ENCODE data around the gene ZNF91.
"Not testable (repeated sequence)": the region's sequence is repeated elsewhere in the genome, so short reads cannot be mapped to it uniquely, and the experiment has no call there.

Gene ZNF91

DNA sequence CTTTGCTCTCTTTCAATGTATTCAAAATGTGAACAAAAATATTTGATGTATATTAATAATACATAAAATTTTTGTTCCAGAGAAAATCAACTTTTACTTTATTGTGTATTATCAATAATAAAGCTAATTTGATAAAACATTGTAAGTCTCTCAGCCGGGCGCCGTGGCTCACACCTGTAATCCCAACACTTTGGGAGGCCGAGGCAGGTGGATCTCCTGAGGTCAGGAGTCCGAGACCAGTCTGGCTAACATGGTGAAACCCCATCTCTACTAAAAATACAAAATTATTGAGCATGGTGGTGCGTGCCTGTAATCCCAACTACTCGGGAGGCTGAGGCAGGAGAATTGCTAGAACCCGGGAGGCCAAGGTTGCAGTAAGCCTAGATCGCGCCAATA, 449 bp upstream of the ZNF91 start:
- DNase-seq (ENCODE audit: low read depth), result not testable (repeated sequence)

DNA sequence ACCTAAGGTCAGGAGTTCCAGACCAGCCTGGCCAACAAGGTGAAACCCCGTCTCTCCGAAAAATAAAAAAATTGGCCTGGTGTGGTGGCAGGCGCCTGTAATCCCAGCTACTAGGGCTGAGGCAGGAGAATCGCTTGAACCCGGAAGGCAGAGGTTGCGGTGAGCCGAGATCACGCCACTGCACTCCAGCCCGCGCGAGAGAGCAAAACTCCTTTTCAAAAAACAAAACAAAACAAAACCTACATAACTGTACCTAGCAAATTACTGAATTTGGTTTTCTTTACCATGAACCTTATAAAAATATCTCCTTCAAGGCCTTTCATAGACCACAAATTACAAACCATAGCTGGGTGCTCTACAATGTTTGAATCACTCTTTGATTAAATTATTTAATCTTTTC, 760 bp downstream of the ZNF91 start:
- no peak for DNase-seq (ENCODE audit: low read depth)

DNA sequence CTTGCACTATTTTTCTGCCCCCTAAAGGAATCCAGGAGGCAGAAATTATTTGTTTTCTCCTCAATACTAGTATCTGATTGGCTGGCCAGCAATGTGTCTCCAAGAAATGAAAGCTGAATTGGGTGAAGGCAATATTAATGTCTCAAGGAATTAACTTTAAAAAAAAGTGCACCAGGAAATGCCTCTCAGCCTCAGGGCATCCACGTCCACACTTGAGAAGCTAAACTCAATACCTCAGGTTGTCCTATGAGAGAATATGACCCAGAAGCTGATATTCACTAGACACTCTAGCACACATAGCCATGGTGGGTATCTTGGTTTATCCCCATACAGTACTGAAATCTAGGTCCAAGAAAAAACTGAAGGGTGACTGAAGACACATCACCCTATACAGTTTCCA, 2.1 kb downstream of the ZNF91 start:
- DNase-seq (ENCODE audit: low read depth), result no peak

DNA sequence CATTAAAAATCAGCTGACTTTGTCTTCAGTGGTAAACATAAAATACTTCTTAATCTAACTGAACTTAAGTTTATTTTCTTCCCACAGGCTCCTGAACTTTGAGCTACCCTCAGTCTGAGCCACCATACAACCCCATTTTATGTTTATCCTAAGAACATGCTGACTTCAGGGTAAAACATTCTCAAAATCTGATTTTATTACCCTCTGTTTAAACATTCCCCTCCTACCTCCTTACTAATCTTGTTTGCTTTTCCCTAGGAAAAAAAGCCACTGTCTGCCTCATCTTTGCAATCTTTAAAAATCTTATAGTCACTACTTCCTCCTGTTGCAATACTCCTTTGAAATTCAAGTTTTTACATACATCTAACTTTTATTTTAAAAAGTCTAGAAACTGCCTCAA, 4.0 kb downstream of the ZNF91 start:
- no peak for DNase-seq (ENCODE audit: low read depth)

DNA sequence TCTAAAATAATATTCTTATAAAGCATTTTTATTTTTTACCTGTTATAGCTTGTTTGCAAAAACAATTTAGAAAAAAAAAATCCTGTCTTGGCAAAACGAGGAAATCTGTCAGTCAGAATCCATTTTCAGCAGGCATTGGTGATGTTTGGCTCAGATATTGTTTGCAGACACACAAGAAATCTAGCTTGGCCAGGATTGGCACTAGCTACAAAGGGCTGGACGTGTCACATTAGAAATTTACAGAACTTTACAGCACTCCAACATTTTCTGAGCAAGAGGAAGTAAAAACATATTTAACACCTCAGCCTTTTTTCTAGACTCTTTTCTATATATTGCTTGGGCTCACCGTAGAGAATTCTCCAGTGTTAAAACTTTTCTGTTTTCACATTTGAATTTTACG, 9.9 kb downstream of the ZNF91 start:
- DNase-seq (ENCODE audit: low read depth), result no peak

DNA sequence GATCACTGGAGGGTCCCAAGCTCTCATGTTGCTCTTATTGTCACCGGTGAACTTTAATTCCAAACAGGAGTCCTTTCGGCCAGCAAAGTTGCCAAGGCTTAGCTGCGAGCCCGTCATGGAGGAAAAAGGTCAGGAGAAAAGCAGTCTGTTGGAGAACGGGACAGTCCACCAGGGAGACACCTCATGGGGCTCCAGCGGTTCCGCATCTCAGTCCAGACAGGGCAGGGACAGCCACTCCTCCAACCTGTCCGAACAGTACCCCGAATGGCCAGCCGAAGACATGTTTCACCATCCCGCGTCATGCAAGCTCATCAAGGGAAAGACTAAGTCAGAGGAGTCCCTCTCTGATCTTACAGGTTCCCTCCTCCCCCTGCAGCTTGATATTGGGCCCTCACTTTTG, 10.4 kb downstream of the ZNF91 start:
- no peak for DNase-seq (ENCODE audit: low read depth)

DNA sequence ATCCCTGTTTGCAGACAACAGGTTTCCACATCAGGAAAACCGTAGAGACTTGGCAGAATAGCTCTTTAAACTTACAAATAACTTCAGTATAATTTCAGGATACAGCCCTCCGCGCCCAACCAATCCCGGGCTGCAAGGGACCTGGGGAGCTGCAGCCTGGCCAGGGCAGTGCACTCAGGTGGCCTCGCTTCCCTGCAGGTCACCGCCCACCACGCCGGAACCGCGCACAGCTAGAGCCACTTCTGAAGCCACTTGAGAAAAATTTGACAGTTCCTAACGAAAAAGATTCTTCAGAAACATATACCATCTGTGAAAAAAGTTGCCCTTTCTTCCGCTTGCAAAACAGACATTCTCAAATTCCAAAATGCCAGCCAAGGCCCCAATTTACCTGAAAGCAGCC, 11.1 kb downstream of the ZNF91 start:
- DNase-seq (ENCODE audit: low read depth), result no peak

DNA sequence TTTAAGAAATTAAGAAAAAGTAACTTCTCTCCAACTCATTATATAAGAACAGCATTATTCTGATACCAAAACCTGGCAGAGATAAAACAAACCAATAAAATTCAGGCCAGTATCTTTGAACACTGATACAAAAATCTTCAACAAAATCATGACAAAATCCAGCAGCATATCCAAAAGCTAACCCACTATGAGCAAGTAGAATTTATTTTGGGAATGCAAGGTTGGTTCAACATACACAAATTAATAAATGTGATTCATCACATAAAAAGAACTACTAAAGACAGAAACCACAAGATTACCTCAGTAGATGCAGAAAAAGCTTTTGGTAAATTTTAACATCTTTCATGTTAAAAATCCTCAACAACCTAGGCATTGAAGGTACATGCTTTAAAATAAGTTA, 12.3 kb downstream of the ZNF91 start:
- no peak for DNase-seq (ENCODE audit: low read depth)

DNA sequence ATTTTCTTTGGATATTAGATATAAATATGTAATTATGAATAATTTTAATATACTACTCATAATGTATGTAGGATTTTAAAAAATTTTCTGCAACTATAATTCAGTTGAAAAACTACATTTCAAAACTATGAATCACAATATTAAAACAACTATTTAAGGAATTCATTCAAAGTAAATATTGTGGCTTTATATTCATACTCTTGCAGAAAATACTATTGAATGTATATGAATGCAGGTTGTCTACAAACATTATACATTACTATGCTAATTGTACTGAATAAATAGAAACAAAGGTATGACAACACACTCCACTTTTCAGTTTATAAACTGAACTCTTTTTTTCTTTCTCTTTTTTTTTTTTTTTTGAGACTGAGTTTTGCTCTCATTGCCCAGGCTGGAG, 14.2 kb downstream of the ZNF91 start:
- no peak for DNase-seq (ENCODE audit: low read depth)

DNA sequence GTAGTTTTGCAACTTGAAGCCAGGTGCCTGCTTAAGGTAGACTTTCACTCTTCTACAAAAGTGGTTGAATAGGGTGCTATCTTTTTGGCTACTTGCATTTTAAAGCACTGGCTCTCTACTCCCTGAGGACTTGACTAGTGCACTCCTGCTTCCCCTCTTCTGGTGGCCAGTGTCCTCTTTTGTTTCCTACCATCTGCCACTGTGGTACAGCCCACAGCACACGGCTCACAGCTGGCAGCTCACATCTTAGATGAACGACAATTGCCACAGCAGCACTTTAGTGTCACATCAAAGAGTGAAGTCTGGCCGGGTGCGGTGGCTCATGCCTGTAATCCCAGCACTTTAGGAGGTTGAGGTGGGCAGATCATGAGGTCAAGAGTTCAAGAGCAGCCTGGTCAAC, 15.6 kb downstream of the ZNF91 start:
- not testable (repeated sequence) for DNase-seq (ENCODE audit: low read depth)

DNA sequence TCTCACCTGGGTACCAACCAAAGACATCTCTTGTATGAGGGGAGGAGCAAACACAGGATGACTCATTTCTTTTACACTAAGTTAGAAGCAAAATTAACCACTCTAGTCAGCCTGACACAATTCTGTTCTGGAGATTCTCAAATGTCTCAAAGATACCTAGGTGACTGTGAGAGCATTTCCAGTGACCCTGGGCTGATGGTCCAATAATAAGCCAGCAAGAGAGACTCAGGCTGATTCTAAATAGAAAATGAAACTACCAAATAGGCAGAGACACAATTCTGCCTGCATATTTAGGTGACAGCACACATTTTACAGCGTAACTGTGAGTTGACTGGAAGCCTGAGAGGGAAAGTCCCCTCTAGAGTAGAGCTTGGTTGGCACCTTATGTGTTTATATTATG, 16.3 kb downstream of the ZNF91 start:
- no peak for DNase-seq (ENCODE audit: low read depth)

DNA sequence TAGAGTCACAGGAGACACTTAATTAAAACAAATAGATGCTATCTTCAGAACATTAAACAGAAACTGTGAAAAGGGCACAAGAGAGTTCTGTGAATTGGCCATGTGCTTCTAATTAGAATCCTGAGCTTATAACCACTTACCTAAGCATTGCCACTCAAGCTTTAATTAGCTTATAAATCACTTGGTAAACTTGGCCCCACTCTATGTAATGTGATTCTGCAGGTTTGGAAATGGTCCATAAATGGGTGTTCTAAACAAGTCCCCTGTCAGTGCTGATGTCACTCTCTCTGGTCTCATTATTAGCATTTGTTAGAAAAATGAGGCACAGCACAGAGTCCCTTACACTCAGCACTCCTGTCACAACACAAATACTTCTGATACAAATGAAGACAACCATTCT, 18.0 kb downstream of the ZNF91 start:
- DNase-seq (ENCODE audit: low read depth), result no peak

DNA sequence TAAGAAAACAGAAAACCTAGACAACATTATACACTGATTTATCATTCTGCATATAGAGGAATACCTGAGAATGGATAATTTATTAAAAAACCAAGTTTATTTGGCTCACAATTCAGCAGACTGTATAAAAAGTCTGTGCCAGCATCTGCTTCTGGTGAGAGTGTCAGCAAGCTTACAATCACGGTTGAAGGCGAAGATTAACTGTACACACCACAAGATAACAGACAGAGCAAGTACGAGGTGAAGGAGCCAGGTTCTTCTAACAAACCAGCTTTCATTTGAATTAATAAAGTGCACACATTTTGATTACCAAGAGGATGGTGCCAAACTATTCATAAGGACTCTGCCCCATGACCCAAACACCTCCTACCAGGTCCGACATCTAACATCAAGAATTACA, 28.8 kb downstream of the ZNF91 start:
- DNase-seq (ENCODE audit: low read depth), result no peak

DNA sequence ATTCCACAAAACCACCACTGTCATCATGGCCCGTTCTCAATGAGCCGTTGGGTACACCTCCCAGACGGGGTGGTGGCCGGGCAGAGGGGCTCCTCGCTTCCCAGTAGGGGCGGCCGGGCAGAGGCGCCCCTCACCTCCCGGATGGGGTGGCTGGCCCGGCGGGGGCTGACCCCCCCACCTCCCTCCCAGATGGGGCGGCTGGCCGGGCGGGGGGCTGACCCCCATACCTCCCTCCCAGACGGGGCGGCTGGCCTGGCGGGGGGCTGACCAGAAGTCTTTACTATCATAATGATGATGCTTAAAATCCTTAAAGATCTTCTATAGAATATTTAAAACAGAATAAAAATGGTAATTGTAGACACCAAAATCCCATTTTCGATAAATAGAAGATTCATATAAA, 29.2 kb downstream of the ZNF91 start:
- DNase-seq (ENCODE audit: low read depth), result not testable (repeated sequence)

DNA sequence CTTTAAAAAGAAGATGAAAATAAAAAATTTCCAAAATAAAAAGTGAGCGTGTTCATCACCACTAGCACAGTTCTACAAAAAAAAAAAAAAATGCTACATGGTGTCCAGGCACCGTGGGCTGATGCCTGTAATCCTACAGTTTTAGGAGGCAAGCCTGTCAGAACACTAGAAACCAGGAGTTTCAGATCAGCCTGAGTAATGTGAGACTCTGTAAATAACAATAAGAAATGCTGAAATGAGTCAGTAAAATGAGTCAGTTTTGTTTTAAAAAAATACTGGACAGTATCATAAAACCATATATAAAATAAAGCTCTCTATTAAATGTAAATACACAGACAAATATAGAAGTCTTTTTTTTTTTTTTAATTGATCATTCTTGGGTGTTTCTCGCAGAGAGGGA, 30.0 kb downstream of the ZNF91 start:
- DNase-seq (ENCODE audit: low read depth), result no peak

DNA sequence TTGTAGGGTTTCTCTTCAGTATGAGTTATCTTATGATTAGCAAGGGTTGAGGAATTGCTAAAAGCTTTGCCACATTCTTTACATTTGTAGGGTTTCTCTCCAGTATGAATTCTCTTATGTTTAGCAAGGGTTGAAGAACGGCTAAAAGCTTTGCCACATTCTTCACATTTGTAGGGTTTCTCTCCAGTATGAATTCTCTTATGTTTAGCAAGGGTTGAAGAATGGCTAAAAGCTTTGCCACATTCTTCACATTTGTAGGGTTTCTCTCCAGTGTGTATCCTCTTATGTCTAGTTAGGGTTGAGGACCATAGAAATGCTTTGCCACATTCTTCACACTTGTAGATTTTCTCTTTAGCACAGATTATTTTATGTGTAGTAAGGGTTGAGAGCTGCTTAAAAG, 33.4 kb downstream of the ZNF91 start:
- not testable (repeated sequence) for DNase-seq (ENCODE audit: low read depth)

DNA sequence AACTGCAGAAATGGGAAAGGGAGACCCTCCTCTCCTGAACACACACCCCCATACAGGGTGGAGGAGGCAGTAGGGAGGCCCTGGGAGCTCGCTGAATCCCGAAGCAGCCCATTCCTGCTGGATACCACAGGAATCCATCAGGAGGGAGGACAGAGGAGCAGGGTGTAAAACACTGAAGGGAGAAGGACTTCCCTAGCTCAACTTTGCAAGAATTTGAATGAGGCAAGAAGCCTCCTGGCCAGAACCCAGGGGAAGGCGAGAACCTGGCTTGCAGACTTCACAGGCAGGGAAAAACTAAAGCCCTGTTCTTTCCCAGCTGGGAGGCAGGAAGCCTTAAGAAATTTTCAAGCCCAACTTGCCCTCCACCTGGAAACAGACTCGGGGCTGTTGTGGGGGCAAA, 43.5 kb downstream of the ZNF91 start:
- DNase-seq (ENCODE audit: low read depth), result no peak

DNA sequence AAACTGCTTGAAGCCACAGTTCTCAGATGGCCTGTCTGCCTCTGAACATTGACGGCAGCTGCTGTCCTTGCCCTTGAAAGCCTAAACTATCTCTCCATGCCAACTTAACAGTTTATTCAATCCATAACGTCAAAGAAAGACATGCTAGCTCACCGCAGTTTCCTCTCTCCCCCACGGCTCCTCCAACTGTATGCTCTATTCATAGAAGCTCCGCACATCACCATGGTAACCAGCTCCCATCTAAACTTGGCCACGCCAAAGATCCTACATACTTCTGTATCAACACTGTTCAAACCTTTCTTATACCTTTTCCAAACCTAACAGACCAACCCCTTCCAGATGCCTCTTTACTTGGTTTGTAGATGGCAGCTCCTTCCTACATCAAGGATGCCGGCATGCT, 48.6 kb downstream of the ZNF91 start:
- no peak for DNase-seq (ENCODE audit: low read depth)

DNA sequence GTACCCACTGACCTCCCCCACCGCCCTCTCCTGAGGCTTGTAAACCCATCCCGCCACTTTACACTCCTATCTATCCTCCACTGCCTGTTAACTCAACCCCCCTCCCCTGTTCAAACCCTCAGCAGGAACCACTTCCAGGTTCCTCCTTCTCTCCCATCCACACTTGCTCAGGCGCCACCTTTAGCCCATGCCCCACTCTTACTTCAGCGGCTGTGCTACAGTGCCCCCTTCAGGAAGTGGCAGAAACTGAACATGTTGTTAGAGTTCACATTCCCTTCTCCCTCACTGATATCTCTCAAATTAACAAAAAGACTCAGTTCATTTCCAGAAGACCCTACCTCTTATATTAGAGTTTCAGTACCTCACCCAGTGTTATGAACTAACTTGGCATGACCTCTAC, 49.4 kb downstream of the ZNF91 start:
- no peak for DNase-seq (ENCODE audit: low read depth)

DNA sequence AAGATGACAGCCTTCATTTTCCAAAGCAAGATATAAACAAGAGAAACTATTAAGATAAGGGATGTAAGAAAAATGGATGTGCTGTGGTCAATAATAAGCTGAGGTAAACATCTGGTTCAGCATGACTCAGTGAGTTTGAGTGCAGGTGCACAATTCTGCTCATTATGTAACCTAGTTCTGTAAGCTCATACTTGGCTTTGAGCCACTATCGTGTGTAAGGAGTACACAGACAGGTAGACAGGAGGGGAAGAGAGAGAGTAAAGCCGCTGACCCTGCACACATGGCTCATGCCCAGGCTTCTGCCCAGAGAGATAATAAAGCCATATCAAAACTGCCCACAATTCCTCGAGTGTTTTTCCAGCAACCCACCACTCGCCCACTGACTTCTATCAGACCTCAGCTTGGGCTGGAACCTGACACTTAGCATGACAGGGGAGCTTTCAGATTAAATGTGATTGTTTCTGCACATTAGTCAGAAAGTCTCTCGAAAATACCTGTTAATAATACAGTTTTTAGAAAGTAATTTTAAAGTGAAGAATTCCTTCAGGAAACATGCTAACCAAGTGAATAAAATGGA, 51.7 kb downstream of the ZNF91 start:
- DNase-seq (ENCODE audit: low read depth), result no peak

DNA sequence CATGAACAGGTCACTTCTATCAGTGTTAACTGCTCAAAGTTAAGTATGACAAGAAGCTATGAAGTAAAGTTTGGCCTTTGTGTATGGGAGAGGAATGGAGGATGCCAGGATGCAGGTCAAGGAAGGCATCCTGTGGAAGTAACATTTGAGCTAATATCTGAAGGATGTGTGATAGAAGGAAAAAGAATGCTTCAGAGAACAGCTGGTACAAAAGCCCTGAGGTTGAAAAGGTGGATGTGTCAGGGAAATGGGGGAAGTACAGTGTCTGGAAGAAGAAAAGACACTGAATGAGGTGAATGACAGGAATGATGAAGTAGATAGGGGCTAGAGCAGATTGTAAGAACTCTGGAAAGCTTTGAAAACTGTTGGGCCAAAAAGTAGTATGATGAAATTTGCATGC, 67.1 kb downstream of the ZNF91 start:
- DNase-seq (ENCODE audit: low read depth), result no peak

DNA sequence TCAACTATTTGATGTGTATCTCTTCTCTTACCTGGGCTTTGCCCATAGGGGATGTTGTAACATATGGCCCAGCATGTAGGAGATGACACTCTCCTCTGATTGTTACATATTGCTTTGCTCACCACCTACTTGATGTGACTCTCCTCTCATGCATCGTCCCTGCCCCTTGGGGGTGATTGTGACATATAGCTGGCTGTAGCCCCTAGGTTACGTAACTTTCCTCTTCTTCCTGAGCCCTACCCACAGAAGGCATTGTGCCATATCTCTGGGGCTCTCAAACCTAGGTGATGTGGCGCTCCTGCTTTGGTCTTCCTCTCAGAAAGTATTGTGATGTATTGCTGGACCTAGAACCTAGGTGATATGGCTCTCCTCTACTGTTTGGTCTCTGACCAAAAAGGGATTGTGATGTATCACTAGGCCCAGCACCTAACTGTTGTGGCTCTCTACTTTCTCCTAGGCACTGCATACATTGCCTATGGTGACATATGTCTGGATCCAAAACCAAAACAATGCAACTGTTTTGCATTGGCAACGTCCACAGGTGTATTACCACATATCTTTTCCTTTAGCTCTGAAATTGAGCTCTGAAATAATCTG, 73.2 kb downstream of the ZNF91 start:
- no peak for DNase-seq (ENCODE audit: low read depth)

DNA sequence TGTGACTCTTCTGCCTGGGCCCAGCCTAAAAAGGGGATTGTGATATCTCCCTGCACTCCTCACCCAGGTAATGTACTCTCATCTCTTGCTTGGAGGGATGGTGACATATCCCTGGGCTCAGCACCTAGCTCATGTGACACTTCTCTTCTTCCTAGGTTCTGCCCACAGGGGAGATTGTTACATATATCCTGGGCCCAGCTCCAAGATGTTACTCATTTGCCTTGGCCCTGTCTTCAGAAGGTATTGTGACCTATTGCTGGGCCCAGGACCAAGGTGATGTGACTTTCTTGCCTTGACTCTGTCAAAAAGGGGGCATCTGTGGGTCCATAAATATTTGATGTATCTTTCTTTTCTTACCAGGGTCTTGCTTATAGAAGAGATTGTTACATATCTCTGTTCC, 73.9 kb downstream of the ZNF91 start:
- not testable (repeated sequence) for DNase-seq (ENCODE audit: low read depth)

DNA sequence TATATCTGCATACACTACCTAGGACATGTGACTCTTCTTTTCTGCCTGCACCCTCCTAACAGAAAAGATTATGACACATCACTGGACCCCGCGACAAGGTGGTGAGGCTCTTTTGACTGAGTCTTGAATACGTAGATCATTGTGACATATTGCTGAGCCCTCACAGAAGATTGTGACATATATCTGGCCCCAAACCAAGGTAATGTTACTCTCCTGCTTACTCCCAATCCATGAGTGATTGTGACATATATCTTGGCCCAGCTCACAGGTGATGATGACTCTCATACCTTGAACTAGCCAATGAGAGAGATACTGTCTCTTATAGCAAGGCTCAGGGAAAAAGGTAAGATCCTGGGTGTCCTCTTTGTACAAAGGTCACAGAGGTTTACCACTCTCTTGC, 75.7 kb downstream of the ZNF91 start:
- DNase-seq (ENCODE audit: low read depth), result not testable (repeated sequence)

DNA sequence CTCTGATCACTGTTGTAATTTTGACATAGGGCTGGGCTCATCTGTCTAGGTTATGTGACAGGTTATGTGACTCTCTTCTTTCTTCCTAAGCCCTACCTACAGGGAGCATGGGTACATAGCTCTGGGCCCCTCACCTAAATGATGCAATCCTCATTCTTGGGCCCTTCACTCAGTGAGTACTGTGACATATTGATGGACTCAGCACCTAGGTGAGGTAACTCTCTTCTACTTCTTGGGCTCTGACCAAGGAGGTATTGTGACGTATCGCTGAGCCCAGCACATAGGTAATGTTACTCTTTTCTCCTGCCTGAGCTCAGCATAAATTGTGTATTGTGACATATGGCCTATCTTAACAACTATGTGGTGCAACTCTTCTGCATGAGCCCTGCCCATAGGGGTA, 76.3 kb downstream of the ZNF91 start:
- not testable (repeated sequence) for DNase-seq (ENCODE audit: low read depth)

Measured in HS-27A (cell line).